Astrocyte of the cerebellum (primary cell): ENCODE measurements around the gene PDILT.

ENCODE experiments used
- DNase-seq: peaks from one replicate; pipeline ENCODE4 v3.0.0-alpha.2; 2011; ENCODE audit warnings: low read depth
- H3K4me3 ChIP-seq: 2 replicates; pipeline ENCODE4 v1.5.1; 2011; ENCODE audit warnings: mild to moderate bottlenecking, low read depth, low read length, moderate library complexity
- in situ Hi-C: cut with HindIII; loops from 2 replicates; pipeline ENCODE4 v1.10.0; 2017; ENCODE audit warnings: low sequenced_read_pairs
- TF ChIP-seq, protein P1 (sequence below): IDR thresholded peaks from 2 replicates; pipeline ENCODE4 v1.5.1; 2012; ENCODE audit warnings: low read length, low read depth, moderate library complexity, mild to moderate bottlenecking; ENCODE audit errors: missing control alignments

The PDILT gene

DNA sequence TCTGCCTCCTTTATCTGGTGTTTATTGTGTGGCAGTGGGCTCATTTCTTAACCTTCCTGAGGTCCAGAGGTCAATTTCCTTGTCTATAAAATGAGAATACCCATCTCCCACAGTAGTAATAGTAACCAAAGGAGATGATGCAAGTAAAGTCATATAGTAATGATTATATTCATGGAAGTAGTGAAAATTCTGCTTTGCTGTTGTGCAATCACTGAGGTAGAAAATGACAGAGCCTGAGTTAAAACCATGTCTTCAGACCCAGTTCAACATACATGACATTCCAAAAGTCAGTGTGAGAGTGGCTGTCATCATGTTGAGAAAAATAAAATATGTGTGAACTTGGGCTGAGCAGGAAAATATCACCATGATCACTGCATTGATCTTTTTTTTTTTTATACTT lies 51.2 kb downstream of the PDILT start:
- H3K4me3 ChIP-seq: no peak overlapping the region
- DNase-seq: no peak
- in situ Hi-C loops: no loop called here
- TF ChIP-seq, protein P1, sequence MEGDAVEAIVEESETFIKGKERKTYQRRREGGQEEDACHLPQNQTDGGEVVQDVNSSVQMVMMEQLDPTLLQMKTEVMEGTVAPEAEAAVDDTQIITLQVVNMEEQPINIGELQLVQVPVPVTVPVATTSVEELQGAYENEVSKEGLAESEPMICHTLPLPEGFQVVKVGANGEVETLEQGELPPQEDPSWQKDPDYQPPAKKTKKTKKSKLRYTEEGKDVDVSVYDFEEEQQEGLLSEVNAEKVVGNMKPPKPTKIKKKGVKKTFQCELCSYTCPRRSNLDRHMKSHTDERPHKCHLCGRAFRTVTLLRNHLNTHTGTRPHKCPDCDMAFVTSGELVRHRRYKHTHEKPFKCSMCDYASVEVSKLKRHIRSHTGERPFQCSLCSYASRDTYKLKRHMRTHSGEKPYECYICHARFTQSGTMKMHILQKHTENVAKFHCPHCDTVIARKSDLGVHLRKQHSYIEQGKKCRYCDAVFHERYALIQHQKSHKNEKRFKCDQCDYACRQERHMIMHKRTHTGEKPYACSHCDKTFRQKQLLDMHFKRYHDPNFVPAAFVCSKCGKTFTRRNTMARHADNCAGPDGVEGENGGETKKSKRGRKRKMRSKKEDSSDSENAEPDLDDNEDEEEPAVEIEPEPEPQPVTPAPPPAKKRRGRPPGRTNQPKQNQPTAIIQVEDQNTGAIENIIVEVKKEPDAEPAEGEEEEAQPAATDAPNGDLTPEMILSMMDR: no peak

DNA sequence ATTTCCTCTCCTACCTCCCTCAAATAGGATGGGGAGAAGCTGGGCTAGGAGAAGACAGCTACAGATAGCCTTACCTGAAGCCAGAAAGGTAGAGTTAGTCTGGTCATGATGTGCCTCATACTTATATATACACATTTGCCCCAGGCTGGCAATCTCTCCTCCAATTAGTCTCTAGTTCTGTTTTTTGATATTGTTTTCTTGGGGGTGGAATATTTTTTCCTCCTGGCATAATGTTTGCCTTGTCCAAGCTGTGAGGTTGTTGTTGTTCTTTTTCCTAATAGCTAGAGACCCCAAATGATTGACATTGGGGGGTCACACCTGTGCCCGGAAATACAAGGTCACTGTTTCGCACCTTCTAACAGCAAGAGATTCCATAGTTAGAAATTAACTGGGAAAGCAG lies 51.9 kb downstream of the PDILT start, which contains the start of gene UMOD:
Gene UMOD (minus strand): TSS at position 101 of the 400 bp plus-strand sequence. CDS start 1,978 bp downstream, outside the sequence.
- in situ Hi-C loops: no loop called here
- no peak for DNase-seq
- no peak within 1 kb of the TSS for H3K4me3 ChIP-seq
- TF ChIP-seq, protein P1: no peak

DNA sequence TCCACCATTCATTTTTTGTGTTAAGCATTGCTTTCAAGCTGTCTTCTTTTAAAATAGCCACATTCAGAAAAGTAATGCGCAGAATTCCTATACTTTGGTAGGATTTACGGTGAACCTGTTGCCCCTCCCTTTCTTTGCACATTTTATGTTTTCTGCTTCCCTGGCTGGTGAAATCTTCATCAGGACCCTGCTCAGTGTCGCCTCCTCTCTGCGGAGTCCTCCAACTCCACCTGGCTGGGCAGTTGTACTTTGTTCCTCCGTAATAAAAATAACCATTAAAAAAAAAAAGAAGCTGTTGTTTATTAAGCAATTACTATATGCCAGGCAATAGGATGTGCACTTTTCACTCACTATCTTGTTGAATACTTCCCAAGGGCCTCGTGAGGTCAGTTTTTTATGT lies 54.9 kb downstream of the PDILT start:
- H3K4me3 ChIP-seq: no peak overlapping the region
- no peak for DNase-seq
- TF ChIP-seq, protein P1: no peak
- in situ Hi-C loops: no loop called here

DNA sequence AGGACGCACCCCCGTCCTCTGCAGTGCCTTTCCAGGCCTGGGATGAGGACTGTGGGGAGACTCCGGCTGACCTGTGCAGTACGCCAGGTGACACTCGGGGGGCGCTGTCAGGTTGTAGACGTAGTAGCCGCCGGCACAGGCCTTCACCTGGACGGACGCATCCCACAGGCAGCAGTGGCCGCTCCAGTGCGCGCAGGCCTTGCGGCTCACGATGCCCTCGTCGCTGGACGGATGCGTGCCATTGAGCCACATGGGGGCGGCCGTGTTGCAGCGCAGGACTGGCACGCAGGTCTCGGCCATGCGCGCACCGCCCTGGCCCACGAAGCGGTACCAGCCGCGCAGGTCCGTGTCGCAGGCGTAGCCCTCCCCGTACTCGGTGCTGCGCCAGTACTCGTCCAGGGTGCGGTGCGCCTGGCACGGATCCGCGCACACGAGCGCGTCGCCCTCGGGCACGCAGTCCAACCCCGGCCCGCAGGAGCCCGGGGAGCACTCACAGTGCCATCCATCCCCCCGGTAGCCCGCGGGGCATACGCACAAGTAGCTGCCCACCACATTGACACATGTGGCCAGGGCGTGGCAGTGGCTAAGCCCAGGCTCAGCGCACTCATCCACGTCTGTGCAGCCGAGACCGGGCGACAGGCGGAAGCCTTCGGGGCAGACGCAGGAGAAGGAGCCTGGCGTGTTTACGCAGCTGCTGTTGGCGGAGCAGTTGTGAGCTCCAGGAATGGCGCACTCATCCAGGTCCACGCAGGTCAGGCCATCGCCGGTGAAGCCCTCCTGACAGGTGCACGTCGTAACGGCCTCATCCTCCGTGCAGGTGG lies 56.0 kb downstream of the PDILT start:
- no peak overlapping the region for H3K4me3 ChIP-seq
- in situ Hi-C loops: no loop called here
- no peak for DNase-seq
- TF ChIP-seq, protein P1: no peak

DNA sequence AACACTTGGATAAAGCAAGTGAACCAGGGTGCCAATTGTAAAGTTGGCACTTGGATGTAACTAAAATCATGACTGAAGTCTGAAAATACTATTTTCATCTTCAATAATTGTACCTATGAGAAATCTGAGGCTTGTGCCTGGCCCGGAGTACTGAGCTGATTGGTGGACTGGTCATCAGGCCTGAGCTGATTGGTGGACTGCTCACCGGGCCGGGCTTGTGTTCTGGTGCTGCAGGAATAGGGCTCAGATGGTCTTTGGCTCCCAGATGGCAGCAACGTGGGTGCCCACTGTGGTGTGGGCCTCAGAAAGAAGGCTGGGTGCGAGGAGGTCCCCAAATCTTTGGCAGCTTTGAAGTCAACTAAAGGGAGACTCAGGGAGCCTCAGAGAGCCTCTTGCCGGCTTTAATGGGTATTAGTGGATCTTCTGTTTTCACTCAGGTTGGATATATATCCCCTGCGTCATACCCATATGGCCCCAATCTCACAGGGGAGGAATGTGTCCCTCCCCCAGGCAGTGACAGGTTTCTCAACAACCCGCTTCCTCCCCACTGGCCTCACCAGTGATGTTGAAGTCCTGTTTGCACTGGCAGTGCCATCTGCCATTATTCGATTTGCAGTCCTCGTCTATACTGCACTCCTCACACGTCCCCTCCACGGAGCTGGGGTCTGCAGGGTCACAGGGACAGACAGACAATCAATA lies 56.7 kb downstream of the PDILT start:
- no peak overlapping the region for H3K4me3 ChIP-seq
- no peak for DNase-seq
- TF ChIP-seq, protein P1: no peak
- in situ Hi-C loops: no loop called here

DNA sequence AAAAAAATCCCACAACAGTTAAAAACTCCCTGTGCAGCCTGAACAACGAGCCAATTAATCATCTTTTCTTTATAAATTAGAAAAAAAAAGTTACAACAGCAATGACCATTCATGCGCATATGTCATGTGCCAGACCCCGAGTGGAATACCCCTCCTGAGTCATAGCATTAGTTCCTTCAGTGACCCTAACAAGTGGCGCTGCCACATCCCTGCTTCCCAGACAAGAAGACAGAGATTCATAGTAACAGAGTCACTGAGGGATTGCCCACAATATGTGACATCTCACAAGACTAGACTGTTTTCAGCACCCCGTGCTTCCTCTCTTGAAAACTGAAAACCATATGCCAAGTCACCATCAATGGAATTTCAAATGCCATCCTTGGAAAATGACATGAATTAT lies 59.9 kb downstream of the PDILT start:
- DNase-seq: no peak
- TF ChIP-seq, protein P1: no peak
- in situ Hi-C loops: no loop called here
- H3K4me3 ChIP-seq: no peak overlapping the region
